ENCODE measurements around the gene DUSP9. TPM values are rescaled to one million over a fixed set of nuclear protein-coding genes. Genes with fewer than 3 reads are reported as not detected.

Gene DUSP9
- polyA plus RNA-seq, 1 donor from 2014 or later, result 0.94 TPM

DNA sequence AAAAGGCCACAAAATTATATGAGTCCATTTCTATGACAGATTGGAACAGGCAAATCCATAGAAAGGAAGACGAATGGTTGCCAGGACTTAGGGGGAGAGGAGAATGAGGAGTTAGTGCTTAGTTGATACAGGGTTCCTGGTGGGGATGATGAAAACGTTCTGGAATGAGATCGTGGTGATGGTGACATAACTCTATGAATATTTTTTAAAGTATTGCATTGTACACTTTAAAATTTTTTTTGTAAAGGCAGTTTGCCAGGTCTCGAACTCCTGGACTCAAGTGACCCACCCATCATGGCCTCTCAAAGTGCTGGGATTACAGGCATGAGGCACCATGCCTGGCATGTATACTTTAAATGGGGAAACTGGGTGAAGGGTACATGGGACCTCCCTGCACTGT lies 38.2 kb upstream of the DUSP9 start:
- Histone ChIP-seq H3K27me3 (ENCODE audit: insufficient read depth, low read depth, low read length) (no peaks in the 10 kb centered on the region), H3K27ac (ENCODE audit: low read length) (no peak overlapping the region), H3K9me3 (ENCODE audit: low read length) (no peaks in the 10 kb centered on the region), H3K36me3 (ENCODE audit: insufficient read depth, low read length) (no peaks in the 10 kb centered on the region), H3K79me2 (replicated peaks; ENCODE audit: insufficient read depth, low read length) (no peaks in the 10 kb centered on the region), H4K20me1 (ENCODE audit: insufficient read depth) (no peaks in the 10 kb centered on the region), H3K4me2 (ENCODE audit: low read length) (no peak overlapping the region), H3F3A (ENCODE audit: insufficient read depth, low read length, poor library complexity, severe bottlenecking) (no peaks in the 10 kb centered on the region), H2AFZ (ENCODE audit: low read depth, low read length) (no peak overlapping the region), H3K9me2 (ENCODE audit: insufficient read depth, low read length) (no peaks in the 10 kb centered on the region), H3K4me3 (ENCODE audit: low read length) (no peak overlapping the region), H3K9ac (ENCODE audit: low read length) (no peak overlapping the region)
- TF ChIP-seq MXI1 (conservative IDR thresholded peaks at IDR 0.05; ENCODE audit: poor library complexity, severe bottlenecking) (no peak), EP300 (conservative IDR thresholded peaks at IDR 0.05; ENCODE audit: poor library complexity, severe bottlenecking) (no peak)
- TF ChIP-seq, protein P1, sequence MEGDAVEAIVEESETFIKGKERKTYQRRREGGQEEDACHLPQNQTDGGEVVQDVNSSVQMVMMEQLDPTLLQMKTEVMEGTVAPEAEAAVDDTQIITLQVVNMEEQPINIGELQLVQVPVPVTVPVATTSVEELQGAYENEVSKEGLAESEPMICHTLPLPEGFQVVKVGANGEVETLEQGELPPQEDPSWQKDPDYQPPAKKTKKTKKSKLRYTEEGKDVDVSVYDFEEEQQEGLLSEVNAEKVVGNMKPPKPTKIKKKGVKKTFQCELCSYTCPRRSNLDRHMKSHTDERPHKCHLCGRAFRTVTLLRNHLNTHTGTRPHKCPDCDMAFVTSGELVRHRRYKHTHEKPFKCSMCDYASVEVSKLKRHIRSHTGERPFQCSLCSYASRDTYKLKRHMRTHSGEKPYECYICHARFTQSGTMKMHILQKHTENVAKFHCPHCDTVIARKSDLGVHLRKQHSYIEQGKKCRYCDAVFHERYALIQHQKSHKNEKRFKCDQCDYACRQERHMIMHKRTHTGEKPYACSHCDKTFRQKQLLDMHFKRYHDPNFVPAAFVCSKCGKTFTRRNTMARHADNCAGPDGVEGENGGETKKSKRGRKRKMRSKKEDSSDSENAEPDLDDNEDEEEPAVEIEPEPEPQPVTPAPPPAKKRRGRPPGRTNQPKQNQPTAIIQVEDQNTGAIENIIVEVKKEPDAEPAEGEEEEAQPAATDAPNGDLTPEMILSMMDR (IDR thresholded peaks at IDR 0.05; ENCODE audit: poor library complexity, severe bottlenecking), result no peak

DNA sequence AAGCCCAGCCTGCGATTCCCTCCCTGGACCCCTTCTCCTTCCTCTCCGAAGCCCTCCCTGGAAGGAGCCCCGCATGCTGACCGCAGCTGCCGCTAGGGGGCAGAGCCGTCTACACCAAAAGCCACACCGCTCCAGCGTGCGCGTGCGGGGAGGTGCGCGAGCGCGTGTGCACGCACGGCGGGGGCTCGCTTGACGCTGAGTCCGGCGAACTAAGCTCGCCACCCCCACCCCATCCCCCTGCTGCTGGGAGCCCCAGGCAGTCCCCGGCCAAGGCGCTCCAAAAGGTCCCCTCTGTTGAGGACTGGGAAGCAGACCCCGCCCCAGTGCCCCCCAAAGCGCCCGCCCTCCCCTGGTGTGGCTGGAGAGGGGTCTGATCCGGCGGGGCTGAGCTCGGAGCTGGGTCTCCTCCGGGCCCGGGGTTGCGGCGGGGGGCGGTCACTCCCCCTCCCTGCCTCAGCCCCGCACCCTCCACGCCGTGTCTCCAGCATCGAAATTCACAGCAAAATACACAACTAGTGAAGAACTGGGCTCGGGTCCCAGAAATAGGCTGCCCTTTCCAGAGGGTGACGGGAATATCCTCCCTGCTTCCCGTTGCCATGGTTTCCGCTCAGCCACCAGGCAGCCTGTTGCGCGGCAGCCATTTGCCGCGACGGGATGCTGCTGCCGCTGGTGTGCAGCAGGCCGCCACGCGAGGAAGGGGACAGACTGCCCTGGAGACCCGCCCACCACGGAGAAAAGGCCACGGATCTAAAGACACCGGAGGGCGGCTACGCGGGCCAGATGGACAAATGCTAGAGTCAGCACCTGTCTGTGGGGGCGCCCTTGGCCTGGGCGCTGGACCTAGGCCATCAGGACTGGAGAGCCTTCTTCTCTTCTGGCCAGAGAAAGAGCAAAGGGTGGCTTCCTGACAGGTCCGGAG lies 36.8 kb upstream of the DUSP9 start:
- no peaks in the 10 kb centered on the region for H3K27me3 ChIP-seq (ENCODE audit: insufficient read depth, low read depth, low read length)
- TF ChIP-seq EP300 (conservative IDR thresholded peaks at IDR 0.05; ENCODE audit: poor library complexity, severe bottlenecking) (no peak), POLR2AphosphoS5 (IDR thresholded peaks at IDR 0.05) (peak; percentile 43), TAF1 (IDR thresholded peaks at IDR 0.05; ENCODE audit: low read depth) (no peak), MXI1 (conservative IDR thresholded peaks at IDR 0.05; ENCODE audit: poor library complexity, severe bottlenecking) (peak; percentile 46), EZH2 (IDR thresholded peaks at IDR 0.05; ENCODE audit: borderline replicate concordance, insufficient read depth, low read length, poor library complexity, severe bottlenecking) (no peak), RAD21 (conservative IDR thresholded peaks at IDR 0.05) (peak; percentile 77), SMC3 (conservative IDR thresholded peaks at IDR 0.05; ENCODE audit: poor library complexity) (peak; percentile 72)
- TF ChIP-seq, protein P1 (IDR thresholded peaks at IDR 0.05; ENCODE audit: poor library complexity, severe bottlenecking), result peak; percentile 77
- TF ChIP-seq, protein P2, sequence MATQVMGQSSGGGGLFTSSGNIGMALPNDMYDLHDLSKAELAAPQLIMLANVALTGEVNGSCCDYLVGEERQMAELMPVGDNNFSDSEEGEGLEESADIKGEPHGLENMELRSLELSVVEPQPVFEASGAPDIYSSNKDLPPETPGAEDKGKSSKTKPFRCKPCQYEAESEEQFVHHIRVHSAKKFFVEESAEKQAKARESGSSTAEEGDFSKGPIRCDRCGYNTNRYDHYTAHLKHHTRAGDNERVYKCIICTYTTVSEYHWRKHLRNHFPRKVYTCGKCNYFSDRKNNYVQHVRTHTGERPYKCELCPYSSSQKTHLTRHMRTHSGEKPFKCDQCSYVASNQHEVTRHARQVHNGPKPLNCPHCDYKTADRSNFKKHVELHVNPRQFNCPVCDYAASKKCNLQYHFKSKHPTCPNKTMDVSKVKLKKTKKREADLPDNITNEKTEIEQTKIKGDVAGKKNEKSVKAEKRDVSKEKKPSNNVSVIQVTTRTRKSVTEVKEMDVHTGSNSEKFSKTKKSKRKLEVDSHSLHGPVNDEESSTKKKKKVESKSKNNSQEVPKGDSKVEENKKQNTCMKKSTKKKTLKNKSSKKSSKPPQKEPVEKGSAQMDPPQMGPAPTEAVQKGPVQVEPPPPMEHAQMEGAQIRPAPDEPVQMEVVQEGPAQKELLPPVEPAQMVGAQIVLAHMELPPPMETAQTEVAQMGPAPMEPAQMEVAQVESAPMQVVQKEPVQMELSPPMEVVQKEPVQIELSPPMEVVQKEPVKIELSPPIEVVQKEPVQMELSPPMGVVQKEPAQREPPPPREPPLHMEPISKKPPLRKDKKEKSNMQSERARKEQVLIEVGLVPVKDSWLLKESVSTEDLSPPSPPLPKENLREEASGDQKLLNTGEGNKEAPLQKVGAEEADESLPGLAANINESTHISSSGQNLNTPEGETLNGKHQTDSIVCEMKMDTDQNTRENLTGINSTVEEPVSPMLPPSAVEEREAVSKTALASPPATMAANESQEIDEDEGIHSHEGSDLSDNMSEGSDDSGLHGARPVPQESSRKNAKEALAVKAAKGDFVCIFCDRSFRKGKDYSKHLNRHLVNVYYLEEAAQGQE (IDR thresholded peaks at IDR 0.05; ENCODE audit: borderline replicate concordance), result no peak
- H4K20me1 ChIP-seq (ENCODE audit: insufficient read depth), result no peaks in the 10 kb centered on the region
- H3F3A ChIP-seq (ENCODE audit: insufficient read depth, low read length, poor library complexity, severe bottlenecking), result no peaks in the 10 kb centered on the region
- H3K4me2 ChIP-seq (ENCODE audit: low read length), result no peak overlapping the region
- H2AFZ ChIP-seq (ENCODE audit: low read depth, low read length), result peak overlapping the region; percentile 21
- H3K27ac ChIP-seq (ENCODE audit: low read length), result peak overlapping the region; percentile 62
- H3K9ac ChIP-seq (ENCODE audit: low read length), result peak overlapping the region; percentile 65
- H3K9me2 ChIP-seq (ENCODE audit: insufficient read depth, low read length), result no peaks in the 10 kb centered on the region
- H3K9me3 ChIP-seq (ENCODE audit: low read length), result no peaks in the 10 kb centered on the region
- peak overlapping the region; percentile 68 for H3K4me3 ChIP-seq (ENCODE audit: low read length)
- no peaks in the 10 kb centered on the region for H3K79me2 ChIP-seq (replicated peaks; ENCODE audit: insufficient read depth, low read length)
- H3K36me3 ChIP-seq (ENCODE audit: insufficient read depth, low read length), result no peaks in the 10 kb centered on the region

All from neural cell (in vitro differentiated cells).